GM18508 (cell line): ENCODE measurements around the gene RNF8.
A peak's percentile ranks its signal among the peaks of the same experiment; 100 is the strongest.
"Not testable (repeated sequence)": the region's sequence is repeated elsewhere in the genome, so short reads cannot be mapped to it uniquely, and the experiment has no call there.

Experiments
- ATAC-seq: cut with Tn5 transposase; IDR thresholded peaks from one replicate; pipeline ENCODE4 v1.9.1; 2021; ENCODE audit warnings: moderate number of reproducible peaks; ENCODE audit not compliant: insufficient read depth, unreplicated experiment

Gene RNF8

GRCh38 chr6:37391120-37391519 lies 37.3 kb downstream of the RNF8 start:
- ATAC-seq, result no peak

- no peak for ATAC-seq
These were observed 39.0 kb downstream of the RNF8 start for GRCh38 chr6:37392821-37393220.

GRCh38 chr6:37393381-37393929 lies 39.7 kb downstream of the RNF8 start:
- ATAC-seq, result no peak

- no peak for ATAC-seq
These were observed 42.9 kb downstream of the RNF8 start for GRCh38 chr6:37396571-37397180.

- no peak for ATAC-seq
These were observed 45.3 kb downstream of the RNF8 start for GRCh38 chr6:37399131-37399530.

- no peak for ATAC-seq
These were observed 46.2 kb downstream of the RNF8 start for GRCh38 chr6:37399795-37400490.

- ATAC-seq, result not testable (repeated sequence)
These were observed 47.9 kb downstream of the RNF8 start for GRCh38 chr6:37401658-37402057.

GRCh38 chr6:37406726-37407341 lies 53.1 kb downstream of the RNF8 start:
- no peak for ATAC-seq

GRCh38 chr6:37407948-37408347 lies 54.2 kb downstream of the RNF8 start:
- no peak for ATAC-seq

GRCh38 chr6:37409501-37409900 lies 55.7 kb downstream of the RNF8 start:
- ATAC-seq, result no peak

GRCh38 chr6:37417393-37417792 lies 63.6 kb downstream of the RNF8 start:
- ATAC-seq, result no peak

- no peak for ATAC-seq
These were observed 64.9 kb downstream of the RNF8 start for GRCh38 chr6:37418722-37419121.

- no peak for ATAC-seq
These were observed 72.5 kb downstream of the RNF8 start for GRCh38 chr6:37426058-37426944.

GRCh38 chr6:37426945-37427510 lies 73.2 kb downstream of the RNF8 start:
- ATAC-seq, result no peak

- no peak for ATAC-seq
These were observed 75.6 kb downstream of the RNF8 start for GRCh38 chr6:37429352-37429750.

GRCh38 chr6:37432590-37432915 lies 78.8 kb downstream of the RNF8 start:
- no peak for ATAC-seq

GRCh38 chr6:37432916-37433656 lies 79.3 kb downstream of the RNF8 start, which contains the start of gene CMTR1:
CMTR1 (plus strand) TSS chr6:37433221; CDS start chr6:37435630, 2,409 bp downstream.
- peak; percentile 42 for ATAC-seq

- ATAC-seq, result no peak
These were observed 80.0 kb downstream of the RNF8 start for GRCh38 chr6:37433657-37434271.

GRCh38 chr6:37435373-37435772 lies 81.6 kb downstream of the RNF8 start:
- no peak for ATAC-seq
